HepG2 (cell line): ENCODE data around the gene TASP1. TPM values are rescaled to one million over a fixed set of nuclear protein-coding genes. Genes with fewer than 3 reads are reported as not detected.

Source experiments
- DDIT3 ChIP-seq: sonication (generic); formaldehyde crosslinking; IDR thresholded peaks from 2 replicates; pipeline ENCODE4 v1.4.0; 2020; ENCODE audit warnings: mild to moderate bottlenecking, missing genetic modification reagents
- ERF ChIP-seq: IDR thresholded peaks from 2 replicates; pipeline ENCODE4 v1.6.1; 2018; ENCODE audit warnings: missing biosample characterization, missing genetic modification reagents
- GATAD2A ChIP-seq: IDR thresholded peaks from 2 replicates; pipeline ENCODE4 v1.6.1; 2016
- HIVEP1 ChIP-seq: sonication (generic); formaldehyde crosslinking; IDR thresholded peaks from 2 replicates; pipeline ENCODE4 v1.4.0; 2020; ENCODE audit warnings: mild to moderate bottlenecking, missing genetic modification reagents
- KLF9 ChIP-seq: IDR thresholded peaks from 2 replicates; pipeline ENCODE4 v1.6.1; 2016; ENCODE audit warnings: low read depth
- NR0B2 ChIP-seq: sonication (generic); formaldehyde crosslinking; IDR thresholded peaks from 2 replicates; pipeline ENCODE4 v1.4.0; 2020; ENCODE audit warnings: mild to moderate bottlenecking, missing genetic modification reagents
- POLR2A ChIP-seq, 2 experiments: IDR thresholded peaks; 2 replicates each; pipeline ENCODE4 v1.6.1; 2011; ENCODE audit warnings: low read depth in 2 of 2, low read length in 2 of 2, mild to moderate bottlenecking in 1 of 2, moderate library complexity in 1 of 2; ENCODE audit not compliant: insufficient read depth in 1 of 2
- RBFOX2 ChIP-seq: fragments of 200-400 bp; formaldehyde crosslinking; IDR thresholded peaks from 2 replicates; pipeline ENCODE4 v1.6.1; 2017; ENCODE audit warnings: low read depth, mild to moderate bottlenecking, low read length
- RNF219 ChIP-seq: sonication (generic); formaldehyde crosslinking; IDR thresholded peaks from 2 replicates; pipeline ENCODE4 v1.5.0; 2020; ENCODE audit warnings: mild to moderate bottlenecking, missing genetic modification reagents
- SMAD9 ChIP-seq: sonication (generic); formaldehyde crosslinking; IDR thresholded peaks from 2 replicates; pipeline ENCODE4 v1.5.1; 2020; ENCODE audit warnings: mild to moderate bottlenecking, missing genetic modification reagents
- TCF7 ChIP-seq: sonication (generic); IDR thresholded peaks from 2 replicates; pipeline ENCODE4 v1.6.1; 2016; ENCODE audit warnings: antibody characterized with exemption, low read depth
- YEATS4 ChIP-seq: sonication (generic); formaldehyde crosslinking; IDR thresholded peaks from 2 replicates; pipeline ENCODE4 v1.4.0; 2020; ENCODE audit warnings: missing genetic modification reagents, borderline replicate concordance
- ZFP36 ChIP-seq: fragments of 150-350 bp; IDR thresholded peaks from 2 replicates; pipeline ENCODE4 v1.6.1; 2018; ENCODE audit warnings: borderline replicate concordance, low read length, low read depth; ENCODE audit not compliant: partially characterized antibody
- ZFP36L1 ChIP-seq: sonication (generic); formaldehyde crosslinking; IDR thresholded peaks from 2 replicates; pipeline ENCODE4 v1.8.0; 2022; ENCODE audit warnings: mild to moderate bottlenecking, missing genetic modification reagents, moderate library complexity
- ZKSCAN8 ChIP-seq: IDR thresholded peaks from 2 replicates; pipeline ENCODE4 v1.6.1; 2016; ENCODE audit warnings: borderline replicate concordance, missing genetic modification reagents, missing compliant biosample characterization
- ZMYM4 ChIP-seq: sonication (generic); formaldehyde crosslinking; IDR thresholded peaks from 2 replicates; pipeline ENCODE4 v1.8.1; 2023; ENCODE audit warnings: mild to moderate bottlenecking, missing genetic modification reagents
- ZNF224 ChIP-seq: sonication (generic); formaldehyde crosslinking; IDR thresholded peaks from 2 replicates; pipeline ENCODE4 v1.5.0; 2020; ENCODE audit warnings: mild to moderate bottlenecking, missing genetic modification reagents
- ZNF225 ChIP-seq: sonication (generic); formaldehyde crosslinking; IDR thresholded peaks from 2 replicates; pipeline ENCODE4 v1.4.0; 2020; ENCODE audit warnings: mild to moderate bottlenecking, missing genetic modification reagents
- ZNF644 ChIP-seq: IDR thresholded peaks from 2 replicates; pipeline ENCODE4 v1.6.1; 2016; ENCODE audit warnings: low read depth
- ZNF674 ChIP-seq: sonication (generic); formaldehyde crosslinking; IDR thresholded peaks from 2 replicates; pipeline ENCODE4 v1.5.0; 2020; ENCODE audit warnings: low read depth, mild to moderate bottlenecking, missing genetic modification reagents
- polyA plus RNA-seq, 8 experiments: library from polyadenylated mRNA; depleted of rRNA in 3 of 8; stranded (reverse) in 7 of 8; unstranded in 1 of 8; fragments of >200 nt; fragmentation: Illumina TruSeq in 4 of 8; extraction: Trizol in 4 of 8; gene quantifications; 2 replicates each; pipeline versions ENCODE4 v1.2.1 to v1.2.3, GENCODE V29; 2011 to 2016; ENCODE audit warnings: low read depth in 4 of 8, missing spikeins in 1 of 8, mixed read lengths in 1 of 8; ENCODE audit not compliant: insufficient read depth in 1 of 8
- total RNA-seq, 5 experiments: library from RNA; depleted of rRNA; stranded (reverse); fragments of >200 nt; fragmentation: Illumina TruSeq; extraction: Trizol; gene quantifications; 2 replicates each; pipeline ENCODE4 v1.2.3, GENCODE V29; 2016; ENCODE audit warnings: low read depth in 1 of 5

Gene TASP1
- total and polyA plus RNA-seq, 2 of the 13 experiments (the other 11 are each of a cell fraction or from before 2014, with no cell fraction given): 10.0 to 25.2 TPM

GRCh38 chr20:13525225-13525940 lies 113.3 kb downstream of the TASP1 start (continued):
- TF ChIP-seq ZMYM4 (CRISPR knock-in tag) (0 out of 2 replicates have a peak, but pooled peaks have one; percentile 17), KLF9 (no peak), ZFP36L1 (CRISPR knock-in tag) (no peak), NR0B2 (CRISPR knock-in tag) (no peak), POLR2A (IDR thresholded peaks at IDR 0.05; ENCODE audit: insufficient read depth in 1 of 2, low read depth in 2 of 2, low read length in 2 of 2) (no peak), ZNF225 (CRISPR knock-in tag) (no peak), DDIT3 (CRISPR knock-in tag) (no peak), ZNF674 (CRISPR knock-in tag) (no peak), ZKSCAN8 (CRISPR knock-in tag) (no peak), RNF219 (no peak), YEATS4 (no peak), GATAD2A (CRISPR knock-in tag) (no peak), ZNF224 (CRISPR knock-in tag) (no peak), ZNF644 (peak; percentile 97), ZFP36 (no peak), HIVEP1 (CRISPR knock-in tag) (no peak), ERF (0 out of 2 replicates have a peak, but pooled peaks have one; percentile 30), RBFOX2 (no peak), SMAD9 (0 out of 2 replicates have a peak, but pooled peaks have one; percentile 48), TCF7 (0 out of 2 replicates have a peak, but pooled peaks have one; percentile 1)
